CD4-positive, CD25-positive, alpha-beta regulatory T cell (primary cell): ENCODE measurements around the gene RPS18. TPM values are rescaled to one million over a fixed set of nuclear protein-coding genes. Genes with fewer than 3 reads are reported as not detected.
"Not testable (repeated sequence)": the region's sequence is repeated elsewhere in the genome, so short reads cannot be mapped to it uniquely, and the experiment has no call there.

Experiments
- ATAC-seq, 2 donors: fragments of 150-1000 bp; cut with Tn5 transposase; one replicate each; pipeline ENCODE4 v1.10.0; 2021; ENCODE audit warnings: low read depth in 2 of 2, moderate number of reproducible peaks in 2 of 2, moderate library complexity in 1 of 2
- DNase-seq, 3 donors: peaks; one replicate each; pipeline versions ENCODE4 v3.0.0 to v3.0.0-alpha.2; 2012 to 2022; ENCODE audit warnings: mixed read lengths in 1 of 3
- H3K27ac ChIP-seq: one replicate; pipeline ENCODE4 v1.7.0; 2013; ENCODE audit warnings: mild to moderate bottlenecking, low read length; ENCODE audit not compliant: insufficient read depth, poor library complexity, severe bottlenecking
- H3K27me3 ChIP-seq: one replicate; pipeline ENCODE4 v1.7.0; 2013; ENCODE audit warnings: low read length; ENCODE audit not compliant: control insufficient read depth, insufficient read depth
- H3K36me3 ChIP-seq: one replicate; pipeline ENCODE4 v1.7.0; 2013; ENCODE audit warnings: mild to moderate bottlenecking, low read length, moderate library complexity; ENCODE audit not compliant: control insufficient read depth, insufficient read depth
- H3K4me1 ChIP-seq: 2 replicates; pipeline ENCODE4 v1.7.0; 2013; ENCODE audit warnings: mild to moderate bottlenecking, low read length; ENCODE audit not compliant: insufficient read depth, control insufficient read depth, poor library complexity, severe bottlenecking
- H3K4me3 ChIP-seq: one replicate; pipeline ENCODE4 v1.7.0; 2013; ENCODE audit warnings: low read depth, mild to moderate bottlenecking, low read length, moderate library complexity
- H3K9me3 ChIP-seq, 2 experiments: 1 replicate in 1 of 2; 2 replicates in 1 of 2; pipeline ENCODE4 v1.7.0; 2013; ENCODE audit warnings: low read length in 2 of 2, mild to moderate bottlenecking in 1 of 2, moderate library complexity in 1 of 2; ENCODE audit not compliant: control insufficient read depth in 2 of 2
- H3K27ac Mint-ChIP-seq, 3 donors: one replicate each; pipeline ENCODE4 v1.8.0; 2020 to 2022; ENCODE audit warnings: mild to moderate bottlenecking in 3 of 3, mixed read lengths in 3 of 3, moderate library complexity in 2 of 3
- H3K27me3 Mint-ChIP-seq: one replicate; pipeline ENCODE4 v1.8.0; 2022; ENCODE audit warnings: mild to moderate bottlenecking, mixed read lengths
- H3K36me3 Mint-ChIP-seq: one replicate; pipeline ENCODE4 v1.8.0; 2020; ENCODE audit warnings: mixed read lengths
- H3K4me1 Mint-ChIP-seq, 4 donors: one replicate each; pipeline ENCODE4 v1.8.0; 2020 to 2022; ENCODE audit warnings: mixed read lengths in 4 of 4, mild to moderate bottlenecking in 1 of 4
- H3K4me3 Mint-ChIP-seq, 4 donors: one replicate each; pipeline ENCODE4 v1.8.0; 2020 to 2022; ENCODE audit warnings: mild to moderate bottlenecking in 4 of 4, mixed read lengths in 4 of 4, moderate library complexity in 3 of 4
- H3K9me3 Mint-ChIP-seq, 7 donors: one replicate each; pipeline ENCODE4 v1.8.0; 2020 to 2022; ENCODE audit warnings: mixed read lengths in 7 of 7, mild to moderate bottlenecking in 3 of 7, moderate library complexity in 2 of 7
- polyA plus RNA-seq, 4 donors: library from polyadenylated mRNA; unstranded; fragments of 300-500 nt; fragmentation: Illumina TruSeq; gene quantifications; one replicate each; pipeline ENCODE4 v1.2.3, GENCODE V29; 2021
- total RNA-seq: library from RNA; stranded (reverse); gene quantifications from one replicate; pipeline ENCODE4 v1.2.3, GENCODE V29; 2022

RPS18 gene
- total and polyA plus RNA-seq, 5 donors from 2014 or later: 2,198 to 10,525 (median 7,077) TPM

DNA sequence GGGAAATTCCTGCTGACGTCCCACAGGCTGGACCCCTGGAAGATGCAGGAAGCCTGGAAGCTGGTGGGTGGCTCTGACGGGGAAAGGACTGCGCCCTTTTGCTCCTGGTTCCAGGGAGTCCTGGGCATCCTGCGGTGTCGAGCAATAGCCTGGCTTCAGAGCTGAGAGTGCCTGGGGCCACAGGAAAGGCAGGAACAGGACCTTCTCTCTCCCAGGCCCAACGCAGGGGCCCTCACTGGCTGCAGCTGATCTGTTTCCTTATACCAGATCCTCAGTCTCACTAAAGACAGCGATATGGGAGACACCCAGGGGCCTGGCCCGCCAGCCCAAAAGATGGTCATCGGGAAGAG lies 6.5 kb downstream of the RPS18 start:
- Histone ChIP-seq H3K9me3 (no peaks in the 10 kb centered on the region), H3K4me3 (no peak overlapping the region), H3K27ac (peak overlapping the region; percentile 87), H3K36me3 (peaks cover 50% of the 10 kb centered on the region), H3K27me3 (no peaks in the 10 kb centered on the region), H3K4me1 (peaks cover 63% of the 10 kb centered on the region)
- peaks cover 14% of the 10 kb centered on the region for H3K36me3 Mint-ChIP-seq
- H3K9me3 Mint-ChIP-seq: no peaks in the 10 kb centered on the region
- ATAC-seq: no peak
- H3K27me3 Mint-ChIP-seq: no peaks in the 10 kb centered on the region
- peak overlapping the region in 2 of 3 donors; percentile 48 to 99 for H3K27ac Mint-ChIP-seq
- H3K4me3 Mint-ChIP-seq: peak overlapping the region; percentile 91 to 94 (median 92)
- peaks cover 0 to 64% (median 27%) of the 10 kb centered on the region in 4 donors for H3K4me1 Mint-ChIP-seq
- DNase-seq: no peak

DNA sequence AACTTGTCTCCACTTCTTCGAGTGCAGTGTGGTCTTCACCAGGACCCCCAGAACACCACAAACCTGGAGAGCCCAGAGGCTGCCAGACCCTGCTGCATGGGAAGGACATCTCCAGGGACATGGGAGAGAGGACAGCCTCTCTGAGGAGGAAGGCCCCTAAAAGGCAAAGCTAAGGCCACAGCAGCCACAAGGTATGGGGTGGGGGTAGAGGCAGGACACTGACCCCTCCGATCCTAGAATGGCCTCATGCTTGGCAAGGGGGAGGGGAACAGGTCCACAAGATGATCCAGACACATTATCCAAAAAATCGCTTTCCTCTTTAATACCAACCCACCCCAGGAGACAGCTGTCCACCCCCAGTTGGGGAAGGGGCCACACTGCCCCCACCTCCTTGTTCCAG lies 6.9 kb downstream of the RPS18 start:
- Mint-ChIP-seq H3K27me3 (no peaks in the 10 kb centered on the region), H3K27ac (peak overlapping the region in 1 of 3 donors; percentile 99), H3K4me1 (peaks cover 0 to 60% (median 23%) of the 10 kb centered on the region in 4 donors), H3K9me3 (no peaks in the 10 kb centered on the region), H3K4me3 (peak overlapping the region; percentile 80 to 94 (median 92)), H3K36me3 (peaks cover 14% of the 10 kb centered on the region)
- no peak for DNase-seq
- peaks cover 59% of the 10 kb centered on the region for H3K4me1 ChIP-seq
- ATAC-seq: no peak
- H3K9me3 ChIP-seq: no peaks in the 10 kb centered on the region
- H3K27ac ChIP-seq: peak overlapping the region; percentile 87
- no peak overlapping the region for H3K4me3 ChIP-seq
- H3K27me3 ChIP-seq: no peaks in the 10 kb centered on the region
- H3K36me3 ChIP-seq: peaks cover 53% of the 10 kb centered on the region

DNA sequence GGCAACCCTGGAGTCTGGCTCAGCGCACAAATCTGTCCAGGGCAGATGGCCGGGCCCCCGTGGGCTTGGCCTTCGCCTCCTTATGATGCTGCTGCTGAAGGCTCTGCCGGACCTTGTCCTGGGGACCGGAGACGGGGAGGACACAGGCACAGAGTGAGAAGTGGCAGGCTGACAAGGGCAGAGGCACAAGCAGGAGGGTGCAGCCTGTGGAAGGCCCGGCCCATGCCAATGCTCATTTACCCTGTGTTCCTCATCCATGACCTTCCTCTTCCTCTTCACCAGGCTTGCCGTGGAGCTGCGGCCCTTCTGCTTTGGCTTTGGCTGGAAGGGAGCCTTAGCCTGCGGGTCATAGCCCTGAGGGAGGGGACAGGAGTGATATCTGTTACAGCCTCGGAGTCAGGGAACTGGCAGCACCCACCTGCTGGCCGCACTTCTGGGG lies 7.4 kb downstream of the RPS18 start:
- Histone ChIP-seq H3K4me3 (no peak overlapping the region), H3K36me3 (peaks cover 48% of the 10 kb centered on the region), H3K9me3 (no peaks in the 10 kb centered on the region), H3K4me1 (peaks cover 54% of the 10 kb centered on the region), H3K27ac (peak overlapping the region; percentile 87), H3K27me3 (no peaks in the 10 kb centered on the region)
- DNase-seq (no peak), ATAC-seq (no peak)
- H3K36me3 Mint-ChIP-seq: peaks cover 14% of the 10 kb centered on the region
- no peaks in the 10 kb centered on the region for H3K27me3 Mint-ChIP-seq
- H3K9me3 Mint-ChIP-seq: no peaks in the 10 kb centered on the region
- peak overlapping the region; percentile 51 to 94 (median 92) for H3K4me3 Mint-ChIP-seq
- H3K4me1 Mint-ChIP-seq: peaks cover 0 to 57% (median 21%) of the 10 kb centered on the region in 4 donors
- H3K27ac Mint-ChIP-seq: no peak overlapping the region

DNA sequence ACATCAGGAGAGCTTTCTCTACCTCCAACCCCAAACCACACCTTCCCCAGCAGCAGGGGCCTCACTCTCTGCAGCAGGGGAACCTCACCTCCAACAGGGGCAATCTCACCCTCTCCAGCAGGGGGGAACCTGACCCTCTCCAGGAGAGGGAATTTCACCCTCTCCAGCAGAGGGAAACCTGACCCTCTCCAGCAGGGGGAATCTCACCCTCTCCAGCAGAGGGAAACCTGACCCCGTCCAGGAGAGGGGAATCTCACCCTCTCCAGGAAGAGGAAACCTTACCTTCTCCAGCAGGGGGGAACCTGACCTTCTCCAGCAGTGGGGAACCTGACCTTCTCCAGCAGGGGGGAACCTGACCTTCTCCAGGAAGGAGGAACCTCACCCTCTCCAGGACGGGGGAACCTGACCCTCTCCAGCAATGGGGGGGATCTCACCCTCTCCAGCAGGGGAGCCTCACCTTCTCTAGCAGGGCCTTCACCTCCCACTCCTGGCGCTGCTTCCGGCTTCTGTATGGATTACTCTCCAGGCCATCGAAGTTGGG lies 8.2 kb downstream of the RPS18 start:
- H3K27ac ChIP-seq: no peak overlapping the region
- H3K27ac Mint-ChIP-seq: peak overlapping the region in 1 of 3 donors; percentile 82

DNA sequence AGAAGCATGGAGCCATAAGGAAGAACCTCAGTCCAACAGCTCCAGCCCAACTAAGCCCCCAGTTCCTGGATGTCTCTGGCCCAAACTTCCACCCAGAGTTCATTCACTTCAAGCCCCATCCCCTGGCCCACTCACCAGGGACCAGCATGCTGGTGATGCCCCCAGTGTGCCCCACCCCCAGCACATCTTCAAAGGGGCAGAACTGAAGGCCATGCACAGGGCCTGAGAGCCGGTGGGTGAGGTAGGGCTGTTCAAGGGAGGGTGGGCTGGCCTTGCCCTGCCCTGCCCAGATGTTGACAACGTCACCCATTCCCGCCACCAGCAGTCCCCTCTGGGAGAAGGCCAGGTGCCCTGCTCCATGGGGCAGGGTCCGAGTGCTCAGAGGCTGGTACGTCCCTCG lies 8.7 kb downstream of the RPS18 start:
- H3K27me3 Mint-ChIP-seq: no peaks in the 10 kb centered on the region
- H3K4me1 Mint-ChIP-seq: peaks cover 0 to 44% (median 11%) of the 10 kb centered on the region in 4 donors
- peaks cover 40% of the 10 kb centered on the region for H3K36me3 ChIP-seq
- no peak overlapping the region for H3K4me3 ChIP-seq
- H3K9me3 ChIP-seq: no peaks in the 10 kb centered on the region
- no peak for DNase-seq
- H3K27ac ChIP-seq: no peak overlapping the region
- H3K9me3 Mint-ChIP-seq: no peaks in the 10 kb centered on the region
- H3K4me1 ChIP-seq: peaks cover 42% of the 10 kb centered on the region
- no peak for ATAC-seq
- peaks cover 7% of the 10 kb centered on the region for H3K36me3 Mint-ChIP-seq
- no peaks in the 10 kb centered on the region for H3K27me3 ChIP-seq
- H3K27ac Mint-ChIP-seq: peak overlapping the region in 2 of 3 donors; percentile 77 to 82
- peak overlapping the region in 1 of 4 donors; percentile 94 for H3K4me3 Mint-ChIP-seq

More for the DNA sequence above, 8.2 kb downstream of the RPS18 start:
- H3K4me3 Mint-ChIP-seq: peak overlapping the region in 2 of 4 donors; percentile 46 to 94
- Histone ChIP-seq H3K4me3 (no peak overlapping the region), H3K36me3 (peaks cover 45% of the 10 kb centered on the region), H3K9me3 (no peaks in the 10 kb centered on the region), H3K27me3 (no peaks in the 10 kb centered on the region), H3K4me1 (peaks cover 47% of the 10 kb centered on the region)
- ATAC-seq (no peak), DNase-seq (no peak)
- H3K9me3 Mint-ChIP-seq: no peaks in the 10 kb centered on the region
- H3K4me1 Mint-ChIP-seq: peaks cover 0 to 49% (median 13%) of the 10 kb centered on the region in 4 donors
- no peaks in the 10 kb centered on the region for H3K27me3 Mint-ChIP-seq
- peaks cover 8% of the 10 kb centered on the region for H3K36me3 Mint-ChIP-seq

DNA sequence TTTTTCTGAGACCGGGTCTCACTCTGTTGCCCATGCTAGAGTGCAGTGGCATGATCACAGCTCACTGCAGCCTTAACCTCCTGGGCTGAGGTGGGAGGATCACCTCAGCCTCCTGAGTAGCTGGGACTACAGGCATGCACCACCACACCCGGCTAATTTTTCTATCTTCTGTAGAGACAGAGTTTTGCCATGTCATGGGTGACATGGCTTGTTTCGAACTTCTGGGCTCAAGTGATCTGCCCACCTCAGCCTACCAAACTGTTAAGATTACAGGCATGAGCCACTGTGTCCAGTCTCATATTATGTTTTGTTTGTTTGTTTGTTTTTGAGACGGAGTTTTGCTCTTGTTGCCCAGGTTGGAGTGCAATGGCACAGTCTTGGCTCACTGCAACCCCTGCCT lies 13.3 kb downstream of the RPS18 start:
- peaks cover 37% of the 10 kb centered on the region for H3K36me3 ChIP-seq
- H3K4me3 ChIP-seq, H3K4me3 Mint-ChIP-seq, ATAC-seq, H3K27ac ChIP-seq, H3K9me3 Mint-ChIP-seq, H3K27me3 Mint-ChIP-seq, H3K27me3 ChIP-seq, H3K9me3 ChIP-seq, DNase-seq: not testable (repeated sequence)
- H3K36me3 Mint-ChIP-seq: peaks cover 19% of the 10 kb centered on the region
- peaks cover 21% of the 10 kb centered on the region for H3K4me1 ChIP-seq
- peaks cover 9 to 44% (median 19%) of the 10 kb centered on the region in 4 donors for H3K4me1 Mint-ChIP-seq
- H3K27ac Mint-ChIP-seq: peak overlapping the region in 1 of 3 donors; percentile 20

DNA sequence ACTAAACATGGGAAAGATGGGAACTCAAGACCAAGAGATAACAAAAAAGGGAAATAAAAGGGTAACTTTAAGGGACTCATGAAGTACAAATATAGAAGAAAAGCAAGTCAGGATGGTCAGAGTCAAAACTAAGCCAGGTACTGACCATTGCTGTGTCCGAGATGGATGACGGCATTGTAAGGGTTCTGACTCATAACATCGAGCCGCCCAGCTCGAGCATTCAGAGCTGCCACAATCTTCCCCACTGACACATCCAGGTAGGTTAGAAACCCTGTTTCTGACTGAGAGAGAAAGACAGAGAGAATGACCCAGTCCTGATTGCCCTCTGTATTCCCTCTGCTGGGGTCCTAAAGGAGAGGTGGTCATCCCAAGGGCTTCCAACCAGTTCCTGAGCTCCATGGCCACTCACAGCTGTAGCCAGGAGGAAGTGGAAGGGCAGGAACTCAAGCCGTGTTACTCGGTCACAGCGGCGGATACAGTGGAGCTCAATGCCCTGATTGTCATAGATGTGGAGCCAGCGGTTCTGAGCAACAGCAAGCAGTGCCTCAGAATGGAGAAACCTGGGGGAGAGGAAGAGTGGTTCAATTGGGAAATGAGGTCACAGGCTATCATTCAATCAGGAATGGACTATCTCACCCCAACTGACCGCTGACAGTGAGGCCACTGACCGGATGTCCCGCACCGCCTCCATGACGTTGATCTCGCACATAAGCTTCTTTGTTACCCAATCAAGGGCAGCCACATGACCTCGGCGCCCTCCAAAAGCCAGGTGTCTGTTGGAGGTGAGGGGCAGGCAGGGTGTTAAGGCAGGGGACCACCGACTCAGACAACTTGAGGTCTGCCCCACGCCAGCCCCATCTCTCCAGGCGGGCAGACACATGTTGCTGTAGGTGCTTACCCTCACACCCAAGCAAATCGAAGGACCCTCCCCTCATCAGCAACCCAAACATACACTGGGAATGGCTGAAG lies 15.4 kb downstream of the RPS18 start:
- no peak for ATAC-seq

More for the DNA sequence above, 15.4 kb downstream of the RPS18 start:
- Histone ChIP-seq H3K27me3 (no peaks in the 10 kb centered on the region), H3K4me3 (no peak overlapping the region), H3K27ac (no peak overlapping the region), H3K4me1 (peaks cover 26% of the 10 kb centered on the region), H3K9me3 (no peaks in the 10 kb centered on the region), H3K36me3 (peaks cover 37% of the 10 kb centered on the region)
- H3K27me3 Mint-ChIP-seq: no peaks in the 10 kb centered on the region
- no peak for DNase-seq
- H3K27ac Mint-ChIP-seq: peak overlapping the region in 1 of 3 donors; percentile 69
- H3K4me1 Mint-ChIP-seq: peaks cover 13 to 50% (median 27%) of the 10 kb centered on the region in 4 donors
- peaks cover 19% of the 10 kb centered on the region for H3K36me3 Mint-ChIP-seq
- H3K9me3 Mint-ChIP-seq: no peaks in the 10 kb centered on the region
- H3K4me3 Mint-ChIP-seq: peak overlapping the region; percentile 90 to 99 (median 96)
